Activated T-cell treated with anti-CD3 and anti-CD28 coated beads for 4 hours (primary cell): ENCODE results near the gene KY.

ENCODE experiments used
- DNase-seq: peaks from one replicate; pipeline ENCODE4 v3.0.0-alpha.2; 2020

KY gene

DNA sequence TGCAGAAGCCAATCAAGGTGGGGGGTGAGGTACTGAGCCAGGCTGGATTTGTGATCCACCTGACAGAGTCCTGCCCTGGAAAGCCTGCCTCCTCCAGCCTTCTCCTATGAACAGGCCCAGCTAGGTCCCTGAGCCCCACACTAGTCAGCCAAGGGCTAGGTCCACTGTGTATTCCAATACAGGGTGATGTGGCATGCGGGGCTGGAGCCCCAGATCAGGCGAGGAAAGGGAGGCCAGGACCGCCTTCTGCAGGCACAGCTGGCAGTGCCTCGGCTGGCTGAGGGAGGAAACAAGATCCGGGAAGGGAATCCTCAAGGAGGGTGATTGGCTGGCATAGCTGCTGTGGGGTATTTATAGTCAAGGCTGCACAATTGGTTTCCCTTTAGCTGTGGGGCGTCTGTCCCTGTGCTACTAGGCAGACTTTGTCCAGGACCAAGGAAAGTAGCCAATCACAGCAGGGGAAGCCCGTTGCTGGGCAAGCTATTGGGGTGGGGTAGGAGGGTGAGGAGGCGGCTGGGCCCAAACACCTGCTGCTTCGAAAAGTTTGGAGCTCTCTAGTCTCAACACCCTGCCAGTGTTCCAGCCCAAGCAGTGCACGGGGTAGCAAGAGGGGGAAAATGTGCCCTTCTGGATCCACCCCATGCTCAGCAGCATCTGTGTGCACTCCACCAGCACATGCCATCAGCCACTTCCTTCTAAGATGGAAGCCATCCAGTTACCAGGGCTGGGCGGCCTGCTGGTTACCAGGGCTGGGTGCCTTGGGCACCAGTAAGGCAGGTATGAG, 5.9 kb downstream of the KY start:
- DNase-seq = no peak

- DNase-seq = no peak
Measured at GRCh38 chr3:134643150-134643675, 7.6 kb downstream of the KY start.

DNA sequence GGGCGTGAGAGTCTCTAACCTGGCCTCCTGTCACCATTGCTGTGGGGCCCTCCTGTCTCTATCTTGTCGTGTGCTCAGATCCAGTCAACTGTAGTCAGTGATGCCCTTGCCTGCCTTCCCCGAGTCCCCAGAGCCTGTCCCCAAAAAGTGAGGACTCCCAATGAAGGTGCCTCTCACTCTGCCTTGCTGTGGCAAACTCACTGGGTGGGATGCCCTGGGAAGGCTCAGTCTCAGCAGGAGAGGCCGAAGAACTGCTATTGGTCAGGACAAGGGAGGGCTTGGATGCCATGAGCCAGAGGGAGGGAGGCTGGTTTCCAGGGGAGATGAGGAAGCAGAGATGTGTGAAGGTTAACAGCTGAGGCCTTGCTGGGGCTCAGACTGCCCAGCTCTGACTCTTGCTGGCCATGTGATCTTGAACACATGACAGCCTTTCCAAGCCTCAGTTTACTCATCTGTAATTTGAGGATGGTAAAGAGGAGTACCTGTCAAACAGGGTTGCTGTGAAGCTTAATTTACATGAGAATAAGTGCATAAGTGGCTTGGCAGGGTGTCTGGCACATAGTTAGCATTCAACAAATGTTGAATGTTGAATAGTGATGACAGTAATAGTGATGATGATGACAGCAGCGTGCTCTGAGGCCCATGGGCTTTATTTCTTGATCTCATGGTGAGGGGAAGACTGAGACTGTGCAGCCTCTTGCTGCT, 8.2 kb downstream of the KY start:
- no peak for DNase-seq

DNA sequence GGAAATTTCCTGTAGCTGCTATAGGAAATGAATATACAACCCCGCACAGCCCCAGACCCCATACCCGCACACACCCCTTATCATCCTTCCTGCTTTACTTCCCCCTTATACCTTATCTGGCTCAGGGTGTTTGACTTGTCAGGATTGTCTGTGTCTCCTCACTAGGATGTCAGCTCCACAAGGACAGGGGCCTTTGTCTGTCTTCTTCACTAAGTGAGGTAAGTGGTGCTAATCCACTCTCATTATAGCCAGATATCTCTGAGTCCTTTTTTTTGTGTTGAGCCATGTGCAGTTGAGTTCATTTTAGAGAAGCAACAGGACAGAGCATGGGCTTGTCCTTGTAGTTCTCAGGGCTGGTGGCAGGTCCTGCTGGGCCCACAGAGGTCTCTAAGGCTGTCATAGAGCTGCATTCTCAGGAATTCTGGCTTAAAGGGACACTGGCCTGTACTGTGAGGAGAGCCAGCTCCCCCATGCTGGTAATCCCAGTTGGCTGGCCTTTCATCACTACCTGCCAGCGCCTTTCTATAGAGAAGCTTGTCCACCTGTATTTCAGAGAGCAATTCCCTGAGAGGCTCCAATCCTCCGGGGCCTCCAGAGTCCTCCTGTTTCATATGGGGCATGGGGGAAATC, 9.0 kb downstream of the KY start:
- no peak for DNase-seq

GRCh38 chr3:134640872-134641470, 9.9 kb downstream of the KY start:
- DNase-seq = no peak

GRCh38 chr3:134640378-134640777, 10.4 kb downstream of the KY start:
- DNase-seq = no peak

DNA sequence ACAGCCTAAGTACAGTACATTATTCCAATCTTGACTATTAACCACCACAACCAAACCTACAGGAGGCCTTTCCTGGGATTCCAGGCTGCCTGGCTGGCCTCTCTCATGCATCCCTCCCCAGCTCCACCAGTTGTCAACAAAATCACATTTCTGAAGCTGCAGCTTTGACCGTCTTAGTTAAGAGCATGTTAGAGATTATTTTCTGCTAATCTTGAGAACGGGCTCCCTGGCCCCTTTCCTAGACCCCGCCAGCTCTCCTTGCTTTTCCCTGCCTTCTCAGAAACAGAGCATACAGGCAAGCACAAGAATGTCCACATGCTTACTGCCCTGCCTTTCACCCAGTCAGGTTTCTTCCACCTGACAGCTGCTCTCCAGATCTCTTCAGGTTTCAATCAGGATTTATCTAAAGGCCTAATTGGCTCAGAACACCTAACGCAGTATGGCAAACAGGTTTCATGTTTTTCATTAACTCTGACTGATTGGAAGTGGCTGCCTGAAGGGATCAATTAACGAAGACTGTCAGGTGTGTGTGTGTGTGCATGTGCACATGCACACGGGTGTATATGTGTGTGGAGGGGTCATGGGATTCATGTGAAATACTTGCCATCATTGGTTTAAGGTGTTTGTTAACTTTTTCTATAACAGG, 12.3 kb downstream of the KY start:
- DNase-seq = no peak

DNA sequence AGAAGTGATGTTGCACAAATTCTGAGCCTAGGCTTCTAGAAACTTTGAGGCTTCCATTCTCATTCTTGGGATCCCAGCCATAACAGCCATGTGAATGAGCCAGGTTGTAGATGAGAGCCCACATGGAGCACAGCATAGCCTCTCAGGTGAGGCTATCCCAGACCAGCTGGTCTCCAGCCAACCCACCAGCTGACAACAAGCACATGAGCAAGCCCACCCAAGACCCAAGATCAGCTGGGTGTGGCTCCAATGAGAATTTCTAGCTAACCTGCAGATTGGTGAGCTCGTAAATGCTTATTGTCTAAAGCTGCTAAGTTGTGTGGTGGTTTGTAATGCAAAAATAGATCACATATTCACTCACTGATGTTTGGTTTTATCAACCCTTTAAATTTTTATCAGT, 14.4 kb downstream of the KY start:
- DNase-seq = no peak

DNA sequence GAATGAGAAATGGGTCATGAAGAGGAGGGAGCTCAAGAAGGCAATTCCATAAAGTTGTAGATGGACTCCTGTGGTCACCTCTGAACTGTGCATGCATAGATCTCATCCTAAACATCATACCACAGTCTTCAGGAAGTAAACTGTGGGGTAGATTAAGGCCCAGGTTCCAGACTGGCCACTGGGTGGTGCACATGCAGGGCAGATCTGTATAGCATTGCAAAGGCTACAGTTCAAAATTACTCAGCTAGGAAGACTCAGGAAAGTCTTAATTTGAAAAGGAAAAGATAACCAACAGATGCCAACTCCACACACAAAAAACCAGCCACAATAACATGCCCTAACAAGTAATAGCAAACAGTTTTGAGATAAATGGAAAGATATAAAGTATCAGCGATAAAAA, 20.3 kb downstream of the KY start:
- DNase-seq = no peak

- DNase-seq = no peak
Measured at GRCh38 chr3:134628884-134629283, 21.9 kb downstream of the KY start.

- DNase-seq = no peak
Measured at GRCh38 chr3:134627831-134628230, 23.0 kb downstream of the KY start.

GRCh38 chr3:134625885-134626741, 24.7 kb downstream of the KY start:
- DNase-seq = no peak

GRCh38 chr3:134625462-134625861, 25.4 kb downstream of the KY start:
- no peak for DNase-seq

GRCh38 chr3:134624537-134625287, 26.1 kb downstream of the KY start:
- no peak for DNase-seq

GRCh38 chr3:134623615-134624245, 27.1 kb downstream of the KY start:
- DNase-seq = no peak

- DNase-seq = no peak
Measured at GRCh38 chr3:134622806-134623365, 27.9 kb downstream of the KY start.

- no peak for DNase-seq
Measured at GRCh38 chr3:134621854-134622253, 29.0 kb downstream of the KY start.

DNA sequence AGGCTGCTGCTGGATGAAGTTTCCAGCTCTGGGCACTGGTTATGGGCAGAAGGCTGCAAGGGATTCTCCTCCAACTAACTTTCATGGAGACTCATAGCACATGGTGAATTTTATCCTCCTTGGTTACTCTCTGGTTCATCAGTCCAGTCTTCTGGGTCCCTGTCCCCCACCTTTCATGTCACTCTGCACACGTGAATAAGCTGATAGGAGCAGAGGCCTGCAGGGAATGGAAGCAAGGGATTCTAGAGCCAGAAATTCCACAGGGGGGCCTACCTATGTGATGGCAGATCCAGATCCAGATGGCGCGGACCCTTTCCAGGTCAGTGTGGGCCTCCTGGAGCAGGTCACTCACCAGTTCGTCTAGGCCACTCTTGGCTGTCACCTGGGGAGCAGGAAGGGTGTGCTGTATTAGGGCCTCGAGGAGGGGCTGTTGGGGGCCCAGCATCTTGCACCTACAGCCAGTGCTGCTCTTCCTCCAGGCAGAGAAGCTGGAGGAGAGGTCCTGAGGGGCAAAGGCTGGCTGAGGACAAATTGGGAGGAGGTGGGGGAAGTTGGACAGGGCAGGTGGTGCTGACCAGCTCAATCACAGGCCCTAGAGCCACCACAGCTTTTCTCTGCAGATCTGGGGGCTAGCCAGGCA, 30.2 kb downstream of the KY start:
- DNase-seq = no peak

DNA sequence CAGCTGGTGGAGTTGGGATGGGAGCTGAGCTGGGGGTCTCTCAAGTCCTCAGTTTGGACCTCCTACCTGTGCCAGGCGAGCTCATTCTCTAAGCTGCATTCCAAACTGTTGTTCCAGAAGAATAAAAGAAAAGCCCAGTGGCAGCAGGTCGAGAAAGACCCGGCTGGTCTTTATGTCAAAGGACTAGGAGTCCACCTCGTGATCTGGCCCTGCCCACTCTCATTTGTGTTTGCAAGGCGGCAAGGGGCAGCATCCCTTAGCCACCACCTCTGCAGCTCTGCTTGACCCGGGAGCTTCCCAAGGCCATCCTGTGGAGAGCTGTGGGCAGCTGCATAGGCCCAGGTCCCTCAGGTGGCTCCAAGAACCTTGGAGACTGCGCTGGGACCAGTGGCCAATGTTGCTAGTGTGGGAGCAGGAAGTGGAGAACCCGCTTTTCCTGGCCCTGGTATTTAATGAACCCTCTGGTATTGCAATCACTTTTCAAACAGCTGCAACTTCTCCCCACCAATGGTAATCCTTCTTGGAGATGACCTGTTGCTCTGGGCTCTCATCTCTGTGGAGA, 30.9 kb downstream of the KY start:
- no peak for DNase-seq

GRCh38 chr3:134619301-134619615, 31.6 kb downstream of the KY start:
- no peak for DNase-seq
